Stimulated activated CD8-positive, alpha-beta memory T cell treated with anti-CD3 and anti-CD28 coated beads, Interleukin-2, amount 100 ng/mL, for 1 hour (primary cell): ENCODE measurements around the gene PER3.

ENCODE experiments used
- DNase-seq, 2 donors: peaks; one replicate each; pipeline ENCODE4 v3.0.0-alpha.2; 2020; ENCODE audit warnings: low read depth in 2 of 2

The PER3 gene

GRCh38 chr1:7833035-7833434, 48.9 kb downstream of the PER3 start:
- DNase-seq: no peak

- no peak for DNase-seq
Observed at GRCh38 chr1:7838714-7839113, 54.6 kb downstream of the PER3 start.

- DNase-seq: no peak
Observed at GRCh38 chr1:7839526-7839925, 55.4 kb downstream of the PER3 start.

GRCh38 chr1:7842517-7842916, 58.4 kb downstream of the PER3 start:
- DNase-seq: peak in 1 of 2 donors; percentile 10

GRCh38 chr1:7845761-7846160, 61.7 kb downstream of the PER3 start:
- no peak for DNase-seq

- no peak for DNase-seq
Observed at GRCh38 chr1:7846656-7847055, 62.6 kb downstream of the PER3 start.

GRCh38 chr1:7847599-7847998, 63.5 kb downstream of the PER3 start:
- DNase-seq: no peak

- DNase-seq: no peak
Observed at GRCh38 chr1:7850786-7851185, 66.7 kb downstream of the PER3 start.

- DNase-seq: no peak
Observed at GRCh38 chr1:7852804-7853683, 69.0 kb downstream of the PER3 start, which contains the start of gene UTS2. TSS of gene UTS2 (minus strand) at chr1:7853065. CDS start at chr1:7853003, 62 bp downstream.

- no peak for DNase-seq
Observed at GRCh38 chr1:7853684-7854026, 69.6 kb downstream of the PER3 start.

GRCh38 chr1:7856345-7856744, 72.3 kb downstream of the PER3 start:
- no peak for DNase-seq

GRCh38 chr1:7857000-7857399, 72.9 kb downstream of the PER3 start:
- DNase-seq: no peak

GRCh38 chr1:7857985-7858384, 73.9 kb downstream of the PER3 start:
- DNase-seq: no peak

GRCh38 chr1:7859406-7859805, 75.3 kb downstream of the PER3 start:
- DNase-seq: no peak

- no peak for DNase-seq
Observed at GRCh38 chr1:7860130-7860529, 76.0 kb downstream of the PER3 start.

- DNase-seq: no peak
Observed at GRCh38 chr1:7861452-7861851, 77.4 kb downstream of the PER3 start.

- no peak for DNase-seq
Observed at GRCh38 chr1:7862211-7863060, 78.3 kb downstream of the PER3 start.

- DNase-seq: no peak
Observed at GRCh38 chr1:7863756-7864328, 79.8 kb downstream of the PER3 start.

- no peak for DNase-seq
Observed at GRCh38 chr1:7865978-7866377, 81.9 kb downstream of the PER3 start.

GRCh38 chr1:7868070-7868780, 84.1 kb downstream of the PER3 start:
- DNase-seq: no peak

GRCh38 chr1:7869136-7869920, 85.2 kb downstream of the PER3 start:
- no peak for DNase-seq
